HEK293T (cell line): Measurements from ENCODE around the gene ATP5IF1.

ENCODE experiments used
- CTCF ChIA-PET: fragments of 350-600 bp; formaldehyde crosslinking; extraction: SDS; loops from one replicate; lab custom pipeline; 2021; ENCODE audit warnings: antibody characterized with exemption, inconsistent platforms; lab: Yijun Ruan, JAX
- POLR2A ChIA-PET: fragments of 350-600 bp; formaldehyde crosslinking; extraction: SDS; loops from one replicate; lab custom pipeline; 2020; ENCODE audit warnings: antibody characterized with exemption, inconsistent platforms; lab: Yijun Ruan, JAX
- DNase-seq: peaks from one replicate; pipeline ENCODE4 v3.0.0; 2012; ENCODE audit warnings: mixed read lengths; ENCODE audit errors: extremely low spot score
- ARNT ChIP-seq: fragments of 450-650 bp; IDR thresholded peaks from 2 replicates; pipeline ENCODE4 v1.6.1; 2017; ENCODE audit warnings: mild to moderate bottlenecking
- BHLHE40 ChIP-seq: fragments of 450-650 bp; IDR thresholded peaks from 2 replicates; pipeline ENCODE4 v1.6.1; 2016; ENCODE audit warnings: mild to moderate bottlenecking, moderate library complexity, borderline replicate concordance
- CTBP1 ChIP-seq: fragments of 450-650 bp; IDR thresholded peaks from 2 replicates; pipeline ENCODE4 v1.6.1; 2016; ENCODE audit warnings: borderline replicate concordance
- ELF4 ChIP-seq: fragments of 450-650 bp; IDR thresholded peaks from 2 replicates; pipeline ENCODE4 v1.6.1; 2017; ENCODE audit warnings: antibody characterized with exemption
- FOXA1 ChIP-seq: fragments of 450-650 bp; IDR thresholded peaks from 2 replicates; pipeline ENCODE4 v1.6.1; 2016; ENCODE audit warnings: mild to moderate bottlenecking
- FOXK2 ChIP-seq: fragments of 450-650 bp; IDR thresholded peaks from 2 replicates; pipeline ENCODE4 v1.6.1; 2016; ENCODE audit warnings: mild to moderate bottlenecking
- FOXM1 ChIP-seq: fragments of 450-650 bp; IDR thresholded peaks from 2 replicates; pipeline ENCODE4 v1.6.1; 2017; ENCODE audit warnings: mild to moderate bottlenecking, borderline replicate concordance
- HDGF ChIP-seq: fragments of 450-650 bp; IDR thresholded peaks from 2 replicates; pipeline ENCODE4 v1.6.1; 2017; ENCODE audit warnings: antibody characterized with exemption, borderline replicate concordance
- L3MBTL2 ChIP-seq: fragments of 450-650 bp; conservative IDR thresholded peaks from 2 replicates; pipeline ENCODE4 v1.6.1; 2016; ENCODE audit warnings: mild to moderate bottlenecking
- LEF1 ChIP-seq: fragments of 450-650 bp; IDR thresholded peaks from 2 replicates; pipeline ENCODE4 v1.6.1; 2017; ENCODE audit warnings: mild to moderate bottlenecking, borderline replicate concordance
- NFRKB ChIP-seq: fragments of 450-650 bp; IDR thresholded peaks from 2 replicates; pipeline ENCODE4 v1.6.1; 2016; ENCODE audit warnings: mild to moderate bottlenecking, moderate library complexity
- PKNOX1 ChIP-seq: fragments of 450-650 bp; IDR thresholded peaks from 2 replicates; pipeline ENCODE4 v1.6.1; 2016
- SP1 ChIP-seq: fragments of 450-650 bp; IDR thresholded peaks from 2 replicates; pipeline ENCODE4 v1.6.1; 2017
- SUZ12 ChIP-seq: fragments of 450-650 bp; IDR thresholded peaks from 2 replicates; pipeline ENCODE4 v1.6.1; 2016; ENCODE audit warnings: mild to moderate bottlenecking
- TARDBP ChIP-seq: fragments of 450-650 bp; IDR thresholded peaks from 2 replicates; pipeline ENCODE4 v1.6.1; 2016
- ZNF384 ChIP-seq: fragments of 450-650 bp; IDR thresholded peaks from 2 replicates; pipeline ENCODE4 v1.6.1; 2016

Gene ATP5IF1

DNA sequence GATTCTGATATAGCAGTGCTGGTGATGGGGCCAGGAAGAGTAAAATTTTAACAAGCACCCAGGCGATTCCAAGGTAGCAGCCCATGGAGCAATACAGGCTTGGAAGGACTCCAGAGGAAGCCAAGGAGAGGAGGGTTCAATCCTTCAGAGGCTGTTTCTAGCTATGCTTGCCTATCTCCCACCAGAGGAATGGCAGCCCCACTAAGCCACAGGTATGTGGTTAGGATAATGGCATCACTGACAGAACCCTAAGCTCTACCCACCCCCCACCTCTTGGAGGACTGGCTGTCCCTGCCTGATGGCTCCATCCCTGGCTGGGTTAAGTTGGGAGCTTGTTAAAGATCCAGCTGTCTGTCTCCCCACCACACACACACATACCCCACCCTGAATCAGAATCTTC is 40.1 kb upstream of the ATP5IF1 start:
- CTCF ChIA-PET = interaction anchor here (0.6 to 0.9 kb wide), 3 partner anchors 105 to 705 kb away, joined by 3 to 7 read pairs (median 3); no protein-coding TSS in a partner anchor
- POLR2A ChIA-PET = no interaction called here
- TF ChIP-seq SP1 (no peak), NFRKB (no peak), L3MBTL2 (no peak), FOXA1 (no peak), HDGF (no peak), ARNT (no peak), SUZ12 (no peak), LEF1 (no peak), CTBP1 (no peak), ZNF384 (no peak), BHLHE40 (no peak), ELF4 (no peak), TARDBP (no peak), FOXM1 (no peak), PKNOX1 (no peak), FOXK2 (no peak)
- DNase-seq = no peak

- POLR2A ChIA-PET = no interaction called here
- no peak for DNase-seq
- CTCF ChIA-PET = interaction anchor here (0.6 to 0.9 kb wide), 2 partner anchors 47 to 106 kb away, joined by 3 read pairs; no protein-coding TSS in a partner anchor
- TF ChIP-seq CTBP1 (no peak), FOXA1 (no peak), ARNT (no peak), FOXK2 (no peak), BHLHE40 (no peak), ZNF384 (no peak), HDGF (no peak), FOXM1 (no peak), ELF4 (no peak), SUZ12 (no peak), NFRKB (no peak), LEF1 (no peak), L3MBTL2 (no peak), PKNOX1 (no peak), SP1 (no peak), TARDBP (no peak)
Measured at GRCh38 chr1:28196330-28196729, 39.6 kb upstream of the ATP5IF1 start.

- POLR2A ChIA-PET = interaction anchor here (0.6 kb wide), 1 partner anchor 109 kb away, joined by 3 read pairs; no protein-coding TSS in a partner anchor
- CTCF ChIA-PET = no interaction called here
- DNase-seq = no peak
- TF ChIP-seq SUZ12 = no peak
- no peak for TF ChIP-seq BHLHE40
- TF ChIP-seq PKNOX1 = no peak
- no peak for TF ChIP-seq NFRKB
- TF ChIP-seq LEF1 = no peak
- no peak for TF ChIP-seq ZNF384
- TF ChIP-seq HDGF = no peak
- no peak for TF ChIP-seq ELF4
- TF ChIP-seq CTBP1 = no peak
- no peak for TF ChIP-seq FOXK2
- TF ChIP-seq ARNT = no peak
- TF ChIP-seq FOXA1 = no peak
- no peak for TF ChIP-seq FOXM1
Measured at GRCh38 chr1:28197682-28198415, 38.1 kb upstream of the ATP5IF1 start.

DNA sequence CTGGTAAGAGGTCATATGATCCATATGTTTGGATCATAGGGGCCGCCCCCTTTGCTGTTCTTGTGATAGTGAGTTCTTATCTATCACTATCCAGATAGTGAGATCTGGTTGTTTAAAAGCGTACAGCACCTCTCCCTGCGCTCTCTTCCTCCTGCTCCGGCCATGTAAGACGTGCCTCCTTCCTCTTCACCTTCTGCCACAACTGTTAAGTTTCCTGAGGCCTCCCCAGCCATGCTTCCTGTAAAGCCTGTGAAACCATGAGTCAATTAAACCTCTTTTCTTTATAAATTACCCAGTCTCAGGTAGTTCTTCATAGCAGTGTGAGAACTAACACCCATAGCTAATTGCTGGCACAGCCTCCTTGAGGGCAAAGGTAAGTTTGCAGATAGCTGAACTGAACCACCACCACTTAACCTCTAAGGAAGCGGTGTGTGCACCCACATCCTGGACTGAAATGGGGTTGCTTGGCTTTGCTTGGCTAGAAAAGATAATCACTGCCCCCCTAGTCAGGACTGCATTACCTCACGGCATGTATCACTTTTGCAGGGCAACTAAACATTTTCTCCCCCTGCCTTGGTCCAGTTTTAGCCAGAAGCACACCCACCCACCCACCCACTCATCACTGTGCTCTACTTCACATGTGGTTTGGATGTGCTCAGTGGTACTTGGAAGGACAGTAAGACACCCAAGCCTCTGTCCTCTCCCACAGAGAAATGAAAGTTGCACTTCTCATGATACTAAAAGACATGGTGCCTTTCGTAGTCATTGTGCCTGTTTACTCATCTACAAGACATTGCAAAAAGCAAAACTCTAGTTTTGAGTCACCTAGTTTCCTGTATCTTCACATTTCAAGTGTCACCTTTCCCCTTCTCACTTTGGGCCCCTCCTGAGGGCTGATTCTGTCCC is 36.3 kb upstream of the ATP5IF1 start:
- TF ChIP-seq ZNF384 (no peak), FOXM1 (no peak), TARDBP (no peak), BHLHE40 (no peak), FOXK2 (no peak), LEF1 (no peak), CTBP1 (no peak), ELF4 (no peak), HDGF (no peak), FOXA1 (no peak), SUZ12 (no peak), PKNOX1 (no peak), ARNT (no peak), NFRKB (no peak), SP1 (no peak), L3MBTL2 (no peak)
- CTCF ChIA-PET = no interaction called here
- POLR2A ChIA-PET = no interaction called here
- no peak for DNase-seq
